Activated CD4-positive, alpha-beta T cell treated with anti-CD3 and anti-CD28 coated beads, Interleukin-2, amount 50 U/mL, for 24 hours (primary cell): Measurements from ENCODE around the gene RGS3.

Source experiments
- DNase-seq, 2 donors: peaks; one replicate each; pipeline ENCODE4 v3.0.0-alpha.2; 2020; ENCODE audit warnings: low read depth in 1 of 2, low spot score in 1 of 2

RGS3 gene

GRCh38 chr9:113464286-113464660 lies 746 bp downstream of the RGS3 start:
- no peak for DNase-seq

GRCh38 chr9:113465599-113466140 lies 2.1 kb downstream of the RGS3 start:
- DNase-seq: no peak

GRCh38 chr9:113467183-113467582 lies 3.7 kb downstream of the RGS3 start:
- DNase-seq: no peak

- DNase-seq: no peak
Measured at GRCh38 chr9:113468716-113469448, 5.4 kb downstream of the RGS3 start.

GRCh38 chr9:113471143-113471542 lies 7.6 kb downstream of the RGS3 start:
- DNase-seq: no peak

- DNase-seq: no peak
Measured at GRCh38 chr9:113471566-113471965, 8.0 kb downstream of the RGS3 start.

- DNase-seq: no peak
Measured at GRCh38 chr9:113472199-113472598, 8.7 kb downstream of the RGS3 start.

GRCh38 chr9:113474360-113475028 lies 11.0 kb downstream of the RGS3 start:
- no peak for DNase-seq

- DNase-seq: no peak
Measured at GRCh38 chr9:113475031-113475430, 11.5 kb downstream of the RGS3 start.

GRCh38 chr9:113475992-113476391 lies 12.5 kb downstream of the RGS3 start:
- DNase-seq: no peak

GRCh38 chr9:113476511-113476916 lies 13.0 kb downstream of the RGS3 start:
- DNase-seq: no peak

- DNase-seq: no peak
Measured at GRCh38 chr9:113477058-113477457, 13.5 kb downstream of the RGS3 start.

- DNase-seq: no peak
Measured at GRCh38 chr9:113477661-113478060, 14.1 kb downstream of the RGS3 start.

- DNase-seq: no peak
Measured at GRCh38 chr9:113479174-113479621, 15.7 kb downstream of the RGS3 start.

GRCh38 chr9:113480612-113481011 lies 17.1 kb downstream of the RGS3 start:
- no peak for DNase-seq

- DNase-seq: no peak
Measured at GRCh38 chr9:113481176-113481787, 17.8 kb downstream of the RGS3 start.

GRCh38 chr9:113482341-113482740 lies 18.8 kb downstream of the RGS3 start:
- DNase-seq: no peak

GRCh38 chr9:113482991-113483675 lies 19.6 kb downstream of the RGS3 start:
- DNase-seq: no peak

GRCh38 chr9:113483676-113484257 lies 20.2 kb downstream of the RGS3 start:
- DNase-seq: no peak

- DNase-seq: no peak
Measured at GRCh38 chr9:113484258-113484730, 20.8 kb downstream of the RGS3 start.

- no peak for DNase-seq
Measured at GRCh38 chr9:113485761-113486115, 22.2 kb downstream of the RGS3 start.
